GM10248 (cell line): ENCODE data around the gene PPP1R7.
"Not testable (repeated sequence)": the region's sequence is repeated elsewhere in the genome, so short reads cannot be mapped to it uniquely, and the experiment has no call there.

ENCODE experiments used
- CTCF ChIA-PET: fragments of 300-600 bp; sonication (Branson Sonifier 250); formaldehyde crosslinking; extraction: SDS; loops from one replicate; lab custom pipeline; 2021; ENCODE audit warnings: antibody characterized with exemption; lab: Yijun Ruan, JAX
- POLR2A ChIA-PET: fragments of 350-650 bp; sonication (Branson Sonifier 250); formaldehyde crosslinking; extraction: SDS; loops from one replicate; lab custom pipeline; 2020; ENCODE audit warnings: antibody characterized with exemption; lab: Yijun Ruan, JAX
- DNase-seq: peaks from one replicate; pipeline ENCODE4 v3.0.0; 2012; ENCODE audit errors: extremely low spot score
- CTCF ChIP-seq: IDR thresholded peaks from 2 replicates; pipeline ENCODE4 v1.5.1; 2012; ENCODE audit warnings: mild to moderate bottlenecking, low read depth; ENCODE audit errors: extremely low read depth, missing control alignments, control extremely low read depth

Gene PPP1R7

DNA sequence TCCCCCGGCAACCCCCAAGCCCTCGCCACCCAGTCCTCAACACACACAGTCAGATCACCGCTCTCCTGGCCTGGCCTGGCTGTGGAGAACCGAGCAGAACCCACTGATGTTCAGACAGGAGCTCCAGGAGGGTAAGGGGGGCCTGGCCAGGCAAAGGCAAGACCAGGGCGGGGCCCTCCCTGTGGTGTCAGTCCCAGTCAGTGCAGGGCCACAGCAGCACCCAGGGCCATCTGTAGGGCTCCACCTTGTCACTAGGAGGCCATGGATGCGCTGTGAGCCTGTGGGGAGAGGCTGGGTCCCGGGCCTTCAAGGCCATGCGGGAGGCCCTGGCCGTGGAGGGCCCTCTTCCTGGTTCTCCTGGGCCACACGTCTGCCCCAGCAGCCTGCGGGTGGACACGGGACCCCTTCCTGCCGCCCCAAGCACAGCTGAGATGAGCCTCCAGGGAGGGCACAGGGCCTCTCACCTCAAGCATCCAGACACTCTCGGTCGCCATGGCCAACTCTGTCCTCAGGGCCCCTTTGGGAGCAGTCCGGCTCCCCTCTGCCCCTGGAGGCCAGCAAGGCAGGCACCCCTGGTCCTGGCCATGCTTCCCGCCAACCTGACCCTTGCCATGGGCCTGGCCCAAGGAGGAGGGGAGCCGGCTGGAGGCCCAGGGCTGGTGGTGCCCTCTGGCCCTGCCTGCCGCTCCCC lies 40.2 kb downstream of the PPP1R7 start:
- no peak for TF ChIP-seq CTCF
- no peak for DNase-seq
- CTCF ChIA-PET, result no interaction called here
- POLR2A ChIA-PET, result no interaction called here

DNA sequence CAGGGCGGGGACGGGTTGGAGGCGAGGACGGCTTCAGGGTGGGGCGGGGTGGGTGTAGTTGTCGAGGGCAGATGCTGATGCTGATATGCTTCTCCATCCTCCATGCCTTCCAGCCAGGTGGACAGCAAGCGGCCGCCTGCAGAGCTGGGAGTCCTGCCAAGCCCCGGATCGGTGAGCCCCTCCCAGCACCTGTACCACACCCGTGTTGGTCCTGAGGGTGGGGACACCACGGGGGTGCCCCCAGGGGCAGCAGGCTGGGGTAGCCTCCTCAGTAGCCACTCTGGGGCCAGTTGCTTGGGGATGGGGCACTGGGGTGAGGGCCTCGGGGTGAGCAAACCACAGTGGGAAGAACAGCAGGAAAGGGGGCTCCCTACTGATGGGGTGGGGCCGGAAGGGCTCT lies 40.8 kb downstream of the PPP1R7 start:
- ChIA-PET POLR2A (no interaction called here), CTCF (no interaction called here)
- TF ChIP-seq CTCF, result no peak
- DNase-seq, result no peak

- DNase-seq, result no peak
- ChIA-PET CTCF (no interaction called here), POLR2A (no interaction called here)
- no peak for TF ChIP-seq CTCF
Measured at GRCh38 chr2:241193271-241193670, 43.0 kb downstream of the PPP1R7 start.

GRCh38 chr2:241194811-241195210 lies 44.5 kb downstream of the PPP1R7 start:
- no peak for DNase-seq
- ChIA-PET POLR2A (no interaction called here), CTCF (no interaction called here)
- no peak for TF ChIP-seq CTCF

DNA sequence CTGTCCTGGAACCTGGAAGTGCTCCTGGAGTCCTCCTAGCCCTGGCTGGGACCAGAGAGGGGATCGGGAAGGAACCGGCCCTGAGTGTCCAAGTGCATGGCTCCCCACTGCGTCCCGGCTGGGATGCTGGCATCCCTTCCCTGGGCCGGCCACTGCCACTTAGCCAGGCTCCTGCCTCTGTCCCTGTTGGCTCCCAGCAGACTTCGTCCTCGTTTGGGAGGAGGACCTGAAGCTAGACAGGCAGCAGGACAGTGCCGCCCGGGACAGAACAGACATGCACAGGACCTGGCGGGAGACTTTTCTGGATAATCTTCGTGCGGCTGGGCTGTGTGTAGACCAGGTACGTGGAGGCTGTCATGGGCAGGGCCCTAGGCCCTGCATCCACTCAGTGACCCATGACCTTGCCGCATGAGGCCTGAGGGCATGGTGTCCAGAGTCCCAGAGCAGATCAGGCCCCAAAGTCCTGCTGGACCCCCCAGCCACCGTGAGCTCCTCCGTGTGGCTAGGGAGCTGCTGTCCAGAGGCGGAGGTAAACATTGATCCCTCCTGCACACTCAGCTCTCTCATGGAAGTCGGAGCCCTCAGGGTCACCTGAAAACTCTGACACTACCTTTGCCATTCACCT lies 45.4 kb downstream of the PPP1R7 start:
- DNase-seq, result no peak
- CTCF ChIA-PET, result interaction anchor here (0.9 to 1.6 kb wide), 3 partner anchors 8 to 56 kb away, joined by 3 read pairs; no protein-coding TSS in a partner anchor
- no peak for TF ChIP-seq CTCF
- POLR2A ChIA-PET, result no interaction called here

DNA sequence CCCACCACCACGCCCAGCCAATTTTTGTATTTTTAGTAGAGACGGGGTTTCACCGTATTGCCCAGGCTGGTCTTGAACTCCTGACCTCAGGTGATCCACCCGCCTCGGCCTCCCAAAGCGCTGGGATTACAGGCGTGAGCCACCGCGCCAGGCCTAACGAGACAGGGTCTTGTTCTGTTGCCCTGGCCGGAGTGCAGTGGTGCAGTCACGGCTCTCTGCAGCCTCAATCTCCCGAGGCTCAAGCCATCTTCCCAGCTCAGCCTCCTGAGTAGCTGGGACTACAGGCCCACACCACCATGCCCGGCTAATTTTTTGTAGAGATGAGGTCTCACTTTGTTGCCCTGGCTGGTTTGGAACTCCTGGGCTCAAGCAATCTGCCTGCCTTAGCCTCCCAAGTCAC lies 47.0 kb downstream of the PPP1R7 start:
- POLR2A ChIA-PET, result interaction anchor here (0.7 kb wide), 1 partner anchor 355 kb away, joined by 7 read pairs; no protein-coding TSS in a partner anchor
- DNase-seq, result not testable (repeated sequence)
- CTCF ChIA-PET, result interaction anchor here (1.6 kb wide), 1 partner anchor 17 kb away, joined by 3 read pairs; no protein-coding TSS in a partner anchor

GRCh38 chr2:241197947-241198346 lies 47.7 kb downstream of the PPP1R7 start:
- TF ChIP-seq CTCF, result no peak
- DNase-seq, result no peak
- ChIA-PET CTCF (no interaction called here), POLR2A (interaction anchor here (0.7 kb wide), 1 partner anchor 354 kb away, joined by 7 read pairs; no protein-coding TSS in a partner anchor)
